H1 (cell line): Measurements from ENCODE around the gene RMND1. TPM values are rescaled to one million over a fixed set of nuclear protein-coding genes. Genes with fewer than 3 reads are reported as not detected.

Experiments
- polyA plus RNA-seq, 7 experiments: library from polyadenylated mRNA; depleted of rRNA in 3 of 7; stranded (reverse) in 5 of 7; unstranded in 2 of 7; fragments of >200 nt in 5 of 7; fragments of 200-250 nt in 2 of 7; gene quantifications; 1 replicate in 5 of 7; 2 replicates in 1 of 7; 4 replicates in 1 of 7; pipeline versions ENCODE4 v1.2.1 to v1.2.3, GENCODE V29; 2011 to 2013; ENCODE audit warnings: missing spikeins in 2 of 7, mixed read lengths in 2 of 7
- total RNA-seq: library from RNA; stranded (reverse); fragmentation: NEBNext Ultra II Directional; extraction: Animal tissue kit (Norgen Biotek cat#: 25700); gene quantifications from 2 replicates; pipeline ENCODE4 v1.2.1, GENCODE V29; 2021
- TF ChIP-seq, protein P1 (sequence below): fragments of 300-600 bp; sonication (generic); IDR thresholded peaks from 2 replicates; pipeline ENCODE4 v1.7.1; 2012; ENCODE audit warnings: low read length, moderate library complexity, mild to moderate bottlenecking, inconsistent platforms; ENCODE audit not compliant: insufficient replicate concordance

RMND1 gene
- total and polyA plus RNA-seq, 2 of the 8 experiments (the other 6 are each of a cell fraction or from before 2014, with no cell fraction given) = 7.3 to 21.9 TPM

DNA sequence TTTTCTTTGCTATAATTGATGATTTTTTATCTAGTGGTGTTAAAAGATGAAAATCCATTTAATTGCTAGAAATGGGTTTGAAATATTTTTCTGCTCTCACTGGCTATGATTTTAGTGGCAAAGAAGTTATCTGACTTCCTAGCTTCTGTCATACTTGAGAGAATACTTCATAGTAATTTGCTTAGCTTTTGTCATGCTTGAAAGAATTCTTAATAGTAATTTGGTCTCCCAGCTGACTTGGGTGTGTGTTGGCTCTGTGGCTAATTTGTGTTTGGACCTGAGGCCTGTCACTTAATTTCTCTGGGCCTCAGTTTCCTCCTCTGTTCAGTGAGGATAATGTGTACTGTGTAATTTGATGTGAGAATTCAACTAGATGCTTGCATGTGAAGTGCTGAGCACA lies 12.8 kb upstream of the RMND1 start (continued):
- TF ChIP-seq, protein P1, sequence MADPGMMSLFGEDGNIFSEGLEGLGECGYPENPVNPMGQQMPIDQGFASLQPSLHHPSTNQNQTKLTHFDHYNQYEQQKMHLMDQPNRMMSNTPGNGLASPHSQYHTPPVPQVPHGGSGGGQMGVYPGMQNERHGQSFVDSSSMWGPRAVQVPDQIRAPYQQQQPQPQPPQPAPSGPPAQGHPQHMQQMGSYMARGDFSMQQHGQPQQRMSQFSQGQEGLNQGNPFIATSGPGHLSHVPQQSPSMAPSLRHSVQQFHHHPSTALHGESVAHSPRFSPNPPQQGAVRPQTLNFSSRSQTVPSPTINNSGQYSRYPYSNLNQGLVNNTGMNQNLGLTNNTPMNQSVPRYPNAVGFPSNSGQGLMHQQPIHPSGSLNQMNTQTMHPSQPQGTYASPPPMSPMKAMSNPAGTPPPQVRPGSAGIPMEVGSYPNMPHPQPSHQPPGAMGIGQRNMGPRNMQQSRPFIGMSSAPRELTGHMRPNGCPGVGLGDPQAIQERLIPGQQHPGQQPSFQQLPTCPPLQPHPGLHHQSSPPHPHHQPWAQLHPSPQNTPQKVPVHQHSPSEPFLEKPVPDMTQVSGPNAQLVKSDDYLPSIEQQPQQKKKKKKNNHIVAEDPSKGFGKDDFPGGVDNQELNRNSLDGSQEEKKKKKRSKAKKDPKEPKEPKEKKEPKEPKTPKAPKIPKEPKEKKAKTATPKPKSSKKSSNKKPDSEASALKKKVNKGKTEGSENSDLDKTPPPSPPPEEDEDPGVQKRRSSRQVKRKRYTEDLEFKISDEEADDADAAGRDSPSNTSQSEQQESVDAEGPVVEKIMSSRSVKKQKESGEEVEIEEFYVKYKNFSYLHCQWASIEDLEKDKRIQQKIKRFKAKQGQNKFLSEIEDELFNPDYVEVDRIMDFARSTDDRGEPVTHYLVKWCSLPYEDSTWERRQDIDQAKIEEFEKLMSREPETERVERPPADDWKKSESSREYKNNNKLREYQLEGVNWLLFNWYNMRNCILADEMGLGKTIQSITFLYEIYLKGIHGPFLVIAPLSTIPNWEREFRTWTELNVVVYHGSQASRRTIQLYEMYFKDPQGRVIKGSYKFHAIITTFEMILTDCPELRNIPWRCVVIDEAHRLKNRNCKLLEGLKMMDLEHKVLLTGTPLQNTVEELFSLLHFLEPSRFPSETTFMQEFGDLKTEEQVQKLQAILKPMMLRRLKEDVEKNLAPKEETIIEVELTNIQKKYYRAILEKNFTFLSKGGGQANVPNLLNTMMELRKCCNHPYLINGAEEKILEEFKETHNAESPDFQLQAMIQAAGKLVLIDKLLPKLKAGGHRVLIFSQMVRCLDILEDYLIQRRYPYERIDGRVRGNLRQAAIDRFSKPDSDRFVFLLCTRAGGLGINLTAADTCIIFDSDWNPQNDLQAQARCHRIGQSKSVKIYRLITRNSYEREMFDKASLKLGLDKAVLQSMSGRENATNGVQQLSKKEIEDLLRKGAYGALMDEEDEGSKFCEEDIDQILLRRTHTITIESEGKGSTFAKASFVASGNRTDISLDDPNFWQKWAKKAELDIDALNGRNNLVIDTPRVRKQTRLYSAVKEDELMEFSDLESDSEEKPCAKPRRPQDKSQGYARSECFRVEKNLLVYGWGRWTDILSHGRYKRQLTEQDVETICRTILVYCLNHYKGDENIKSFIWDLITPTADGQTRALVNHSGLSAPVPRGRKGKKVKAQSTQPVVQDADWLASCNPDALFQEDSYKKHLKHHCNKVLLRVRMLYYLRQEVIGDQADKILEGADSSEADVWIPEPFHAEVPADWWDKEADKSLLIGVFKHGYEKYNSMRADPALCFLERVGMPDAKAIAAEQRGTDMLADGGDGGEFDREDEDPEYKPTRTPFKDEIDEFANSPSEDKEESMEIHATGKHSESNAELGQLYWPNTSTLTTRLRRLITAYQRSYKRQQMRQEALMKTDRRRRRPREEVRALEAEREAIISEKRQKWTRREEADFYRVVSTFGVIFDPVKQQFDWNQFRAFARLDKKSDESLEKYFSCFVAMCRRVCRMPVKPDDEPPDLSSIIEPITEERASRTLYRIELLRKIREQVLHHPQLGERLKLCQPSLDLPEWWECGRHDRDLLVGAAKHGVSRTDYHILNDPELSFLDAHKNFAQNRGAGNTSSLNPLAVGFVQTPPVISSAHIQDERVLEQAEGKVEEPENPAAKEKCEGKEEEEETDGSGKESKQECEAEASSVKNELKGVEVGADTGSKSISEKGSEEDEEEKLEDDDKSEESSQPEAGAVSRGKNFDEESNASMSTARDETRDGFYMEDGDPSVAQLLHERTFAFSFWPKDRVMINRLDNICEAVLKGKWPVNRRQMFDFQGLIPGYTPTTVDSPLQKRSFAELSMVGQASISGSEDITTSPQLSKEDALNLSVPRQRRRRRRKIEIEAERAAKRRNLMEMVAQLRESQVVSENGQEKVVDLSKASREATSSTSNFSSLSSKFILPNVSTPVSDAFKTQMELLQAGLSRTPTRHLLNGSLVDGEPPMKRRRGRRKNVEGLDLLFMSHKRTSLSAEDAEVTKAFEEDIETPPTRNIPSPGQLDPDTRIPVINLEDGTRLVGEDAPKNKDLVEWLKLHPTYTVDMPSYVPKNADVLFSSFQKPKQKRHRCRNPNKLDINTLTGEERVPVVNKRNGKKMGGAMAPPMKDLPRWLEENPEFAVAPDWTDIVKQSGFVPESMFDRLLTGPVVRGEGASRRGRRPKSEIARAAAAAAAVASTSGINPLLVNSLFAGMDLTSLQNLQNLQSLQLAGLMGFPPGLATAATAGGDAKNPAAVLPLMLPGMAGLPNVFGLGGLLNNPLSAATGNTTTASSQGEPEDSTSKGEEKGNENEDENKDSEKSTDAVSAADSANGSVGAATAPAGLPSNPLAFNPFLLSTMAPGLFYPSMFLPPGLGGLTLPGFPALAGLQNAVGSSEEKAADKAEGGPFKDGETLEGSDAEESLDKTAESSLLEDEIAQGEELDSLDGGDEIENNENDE = no peak
